GM23338 (cell line): Measurements from ENCODE around the gene PCP4. TPM values are rescaled to one million over a fixed set of nuclear protein-coding genes. Genes with fewer than 3 reads are reported as not detected.

Experiments used
- ATAC-seq: fragments of 200-7000 bp; cut with Tn5 transposase; 3 replicates; pipeline ENCODE4 v1.9.1; 2020
- DNase-seq: peaks from one replicate; pipeline ENCODE4 v3.0.0-alpha.2; 2015; ENCODE audit warnings: low spot score
- H2AFZ ChIP-seq: fragments of 200-600 bp; sonication (generic); 2 replicates; pipeline ENCODE4 v1.8.0; 2016; ENCODE audit warnings: antibody characterized with exemption, mild to moderate bottlenecking, moderate library complexity
- H3F3A ChIP-seq: fragments of 200-600 bp; sonication (generic); replicated peaks from 2 replicates; pipeline ENCODE4 v1.8.0; 2017; ENCODE audit warnings: antibody characterized with exemption, mixed run types, low read depth
- H3K27ac ChIP-seq: fragments of 200-600 bp; sonication (generic); 2 replicates; pipeline ENCODE4 v1.6.1; 2016; ENCODE audit warnings: low read depth
- H3K27me3 ChIP-seq: fragments of 200-600 bp; sonication (generic); 2 replicates; pipeline ENCODE4 v1.8.0; 2016; ENCODE audit warnings: mild to moderate bottlenecking, mixed run types, moderate library complexity; ENCODE audit not compliant: insufficient read depth
- H3K36me3 ChIP-seq: fragments of 200-600 bp; sonication (generic); 2 replicates; pipeline ENCODE4 v1.8.0; 2016; ENCODE audit warnings: mild to moderate bottlenecking; ENCODE audit not compliant: insufficient read depth
- H3K4me1 ChIP-seq: fragments of 200-600 bp; sonication (generic); 2 replicates; pipeline ENCODE4 v1.8.0; 2016; ENCODE audit warnings: mild to moderate bottlenecking, moderate library complexity; ENCODE audit not compliant: insufficient read depth
- H3K4me2 ChIP-seq: fragments of 200-600 bp; sonication (generic); 2 replicates; pipeline ENCODE4 v1.7.1; 2017; ENCODE audit warnings: mixed run types
- H3K4me3 ChIP-seq: fragments of 200-600 bp; sonication (generic); 2 replicates; pipeline ENCODE4 v1.6.1; 2016; ENCODE audit warnings: mixed run types
- H3K79me2 ChIP-seq: fragments of 200-600 bp; sonication (generic); replicated peaks from 2 replicates; pipeline ENCODE4 v1.8.0; 2017; ENCODE audit warnings: mild to moderate bottlenecking; ENCODE audit not compliant: insufficient read depth
- H3K9me2 ChIP-seq: fragments of 200-600 bp; sonication (generic); 2 replicates; pipeline ENCODE4 v1.8.0; 2017; ENCODE audit not compliant: insufficient read depth
- H4K20me1 ChIP-seq: fragments of 200-600 bp; sonication (generic); replicated peaks from 2 replicates; pipeline ENCODE4 v1.8.0; 2017; ENCODE audit warnings: mild to moderate bottlenecking; ENCODE audit not compliant: insufficient read depth
- H3K27ac Mint-ChIP-seq: 2 replicates; pipeline ENCODE4 v1.8.0; 2020; ENCODE audit warnings: inconsistent platforms, mild to moderate bottlenecking, moderate library complexity, mixed read lengths
- H3K27me3 Mint-ChIP-seq: 3 replicates; pipeline ENCODE4 v1.8.0; 2022; ENCODE audit warnings: low read depth, mild to moderate bottlenecking, moderate library complexity, mixed read lengths, inconsistent platforms; ENCODE audit not compliant: insufficient read depth, poor library complexity
- H3K36me3 Mint-ChIP-seq: 3 replicates; pipeline ENCODE4 v1.8.0; 2021; ENCODE audit warnings: low read depth, mild to moderate bottlenecking, inconsistent platforms, moderate library complexity, mixed read lengths
- H3K4me1 Mint-ChIP-seq: 3 replicates; pipeline ENCODE4 v1.8.0; 2020; ENCODE audit warnings: mild to moderate bottlenecking, inconsistent platforms, mixed read lengths
- H3K4me3 Mint-ChIP-seq: 3 replicates; pipeline ENCODE4 v1.8.0; 2021; ENCODE audit warnings: moderate library complexity, mild to moderate bottlenecking, inconsistent platforms, mixed read lengths
- H3K9me3 Mint-ChIP-seq: 3 replicates; pipeline ENCODE4 v1.8.0; 2020; ENCODE audit warnings: moderate library complexity, mild to moderate bottlenecking, inconsistent platforms, mixed read lengths
- JUNB ChIP-seq: IDR thresholded peaks from one replicate; pipeline ENCODE4 v1.6.1; 2016; ENCODE audit warnings: antibody characterized with exemption; ENCODE audit not compliant: unreplicated experiment
- POLR2AphosphoS5 ChIP-seq: IDR thresholded peaks from 2 replicates; pipeline ENCODE4 v1.6.1; 2016; ENCODE audit warnings: antibody characterized with exemption, low read depth
- REST ChIP-seq: IDR thresholded peaks from one replicate; pipeline ENCODE4 v1.6.1; 2018; ENCODE audit warnings: antibody characterized with exemption; ENCODE audit not compliant: unreplicated experiment
- ZNF331 ChIP-seq: fragments of 250-450 bp; sonication (Bioruptor Pico); IDR thresholded peaks from 2 replicates; pipeline ENCODE4 v1.5.0; 2020; ENCODE audit warnings: low read depth, mild to moderate bottlenecking, moderate library complexity
- ZNF462 ChIP-seq: fragments of 250-450 bp; sonication (Bioruptor Pico); IDR thresholded peaks from 2 replicates; pipeline ENCODE4 v1.5.0; 2020; ENCODE audit warnings: mild to moderate bottlenecking, moderate library complexity
- polyA plus RNA-seq: library from polyadenylated mRNA; unstranded; fragments of >200 nt; fragmentation: Nextera tagmentation; extraction: Ambion mirVana; gene quantifications from 2 replicates; pipeline ENCODE4 v1.2.1, GENCODE V29; 2016
- total RNA-seq: library from RNA; depleted of rRNA; stranded (reverse); fragments of >200 nt; shearing (Covaris generic); gene quantifications from 2 replicates; pipeline ENCODE4 v1.2.3, GENCODE V29; 2014

PCP4 gene
- total and polyA plus RNA-seq, 2 experiments from 2014 or later: 7.3 TPM; not detected in 1

GRCh38 chr21:39885119-39885848 is 18.0 kb downstream of the PCP4 start (continued):
- TF ChIP-seq ZNF462 (CRISPR knock-in tag) (no peak), REST (no peak), POLR2AphosphoS5 (no peak), JUNB (no peak)

GRCh38 chr21:39888848-39889247 is 21.6 kb downstream of the PCP4 start:
- DNase-seq (no peak), ATAC-seq (no peak)
- H3K27ac ChIP-seq: no peak overlapping the region
- no peak overlapping the region for H3K4me3 ChIP-seq
- H3K79me2 ChIP-seq: no peaks in the 10 kb centered on the region
- peaks cover 3% of the 10 kb centered on the region for H3K27me3 Mint-ChIP-seq
- no peaks in the 10 kb centered on the region for H3F3A ChIP-seq
- H3K27me3 ChIP-seq: no peaks in the 10 kb centered on the region
- H3K4me2 ChIP-seq: no peak overlapping the region
- H3K9me3 Mint-ChIP-seq: no peaks in the 10 kb centered on the region; the same call in 2 of the 3 replicates
- no peaks in the 10 kb centered on the region for H3K4me1 Mint-ChIP-seq
- no peak overlapping the region for H2AFZ ChIP-seq
- no peak overlapping the region for H3K4me3 Mint-ChIP-seq
- H3K4me1 ChIP-seq: no peaks in the 10 kb centered on the region
- H3K27ac Mint-ChIP-seq: no peak overlapping the region
- H3K36me3 Mint-ChIP-seq: no peaks in the 10 kb centered on the region
- peaks cover 5% of the 10 kb centered on the region; the same call in 1 of the 2 replicates for H3K9me2 ChIP-seq
- H4K20me1 ChIP-seq: no peaks in the 10 kb centered on the region
- no peaks in the 10 kb centered on the region for H3K36me3 ChIP-seq
- no peak for TF ChIP-seq ZNF331
- no peak for TF ChIP-seq ZNF462 (CRISPR knock-in tag)
